Dedifferentiated amniotic fluid mesenchymal stem cell (primary cell): Measurements from ENCODE around the gene BHLHA9.
A peak's percentile ranks its signal among the peaks of the same experiment; 100 is the strongest.

Experiments used
- DNase-seq: peaks from one replicate; pipeline ENCODE4 v3.0.0-alpha.2; 2016; ENCODE audit errors: extremely low spot score

BHLHA9 gene

GRCh38 chr17:1270210-1271029 is at the start of gene BHLHA9:
BHLHA9 (plus strand) TSS chr17:1270444; CDS start chr17:1270564, 120 bp downstream.
- DNase-seq = no peak

GRCh38 chr17:1221209-1221608 is 49.0 kb upstream of the BHLHA9 start:
- DNase-seq = no peak

GRCh38 chr17:1222321-1222720 is 47.9 kb upstream of the BHLHA9 start:
- DNase-seq = no peak

GRCh38 chr17:1223662-1224061 is 46.6 kb upstream of the BHLHA9 start:
- no peak for DNase-seq

GRCh38 chr17:1224330-1224729 is 45.9 kb upstream of the BHLHA9 start:
- DNase-seq = no peak

GRCh38 chr17:1226308-1226707 is 43.9 kb upstream of the BHLHA9 start:
- no peak for DNase-seq

- DNase-seq = no peak
Observed at GRCh38 chr17:1227365-1227764, 42.9 kb upstream of the BHLHA9 start.

GRCh38 chr17:1227917-1228780 is 42.1 kb upstream of the BHLHA9 start:
- no peak for DNase-seq

GRCh38 chr17:1228781-1229348 is 41.4 kb upstream of the BHLHA9 start:
- no peak for DNase-seq

GRCh38 chr17:1229349-1229899 is 40.8 kb upstream of the BHLHA9 start:
- DNase-seq = no peak

GRCh38 chr17:1229900-1230501 is 40.2 kb upstream of the BHLHA9 start:
- no peak for DNase-seq

- no peak for DNase-seq
Observed at GRCh38 chr17:1231456-1231855, 38.8 kb upstream of the BHLHA9 start.

GRCh38 chr17:1232331-1232730 is 37.9 kb upstream of the BHLHA9 start:
- DNase-seq = no peak

- peak; percentile 15 for DNase-seq
Observed at GRCh38 chr17:1232786-1233185, 37.5 kb upstream of the BHLHA9 start.

GRCh38 chr17:1234455-1234854 is 35.8 kb upstream of the BHLHA9 start:
- peak; percentile 6 for DNase-seq

GRCh38 chr17:1237471-1237870 is 32.8 kb upstream of the BHLHA9 start:
- no peak for DNase-seq

GRCh38 chr17:1239210-1239609 is 31.0 kb upstream of the BHLHA9 start:
- peak; percentile 7 for DNase-seq

- peak; percentile 5 for DNase-seq
Observed at GRCh38 chr17:1240426-1240825, 29.8 kb upstream of the BHLHA9 start.

- DNase-seq = peak; percentile 17
Observed at GRCh38 chr17:1241929-1242328, 28.3 kb upstream of the BHLHA9 start.

- DNase-seq = peak; percentile 13
Observed at GRCh38 chr17:1244606-1245012, 25.6 kb upstream of the BHLHA9 start.

GRCh38 chr17:1251866-1252608 is 18.2 kb upstream of the BHLHA9 start:
- peak; percentile 8 for DNase-seq
